Activated naive CD4-positive, alpha-beta T cell treated with anti-CD3 and anti-CD28 coated beads, Interleukin-2, amount 10 ng/mL, durations not matched to agents 7 days and 5 days (primary cell): Measurements from ENCODE around the gene NRDE2.
A peak's percentile ranks its signal among the peaks of the same experiment; 100 is the strongest.
"Not testable (repeated sequence)": the region's sequence is repeated elsewhere in the genome, so short reads cannot be mapped to it uniquely, and the experiment has no call there.

Source experiments
- CTCF ChIA-PET: fragments of 350-600 bp; sonication (Branson Sonifier 250); formaldehyde crosslinking; loops from one replicate; lab custom pipeline; 2021; ENCODE audit warnings: antibody characterized with exemption; lab: Charles Lee
- DNase-seq: peaks from one replicate; pipeline ENCODE4 v3.0.0-alpha.2; 2020
- H3K27ac Mint-ChIP-seq: one replicate; pipeline ENCODE4 v1.8.0; 2021; ENCODE audit warnings: mild to moderate bottlenecking, moderate library complexity, mixed read lengths
- H3K27me3 Mint-ChIP-seq: one replicate; pipeline ENCODE4 v1.8.0; 2021; ENCODE audit warnings: mild to moderate bottlenecking, mixed read lengths
- H3K36me3 Mint-ChIP-seq: one replicate; pipeline ENCODE4 v1.8.0; 2021; ENCODE audit warnings: mixed read lengths
- H3K4me1 Mint-ChIP-seq: one replicate; pipeline ENCODE4 v1.8.0; 2021; ENCODE audit warnings: mixed read lengths
- H3K4me3 Mint-ChIP-seq: one replicate; pipeline ENCODE4 v1.8.0; 2021; ENCODE audit warnings: mild to moderate bottlenecking, moderate library complexity, mixed read lengths
- H3K9me3 Mint-ChIP-seq: one replicate; pipeline ENCODE4 v1.8.0; 2021; ENCODE audit warnings: mixed read lengths

The NRDE2 gene

GRCh38 chr14:90354551-90355298 lies 23.0 kb upstream of the NRDE2 start:
- peaks cover 15% of the 10 kb centered on the region for H3K27me3 Mint-ChIP-seq
- CTCF ChIA-PET, result interaction anchor here (1.2 kb wide), 1 partner anchor 45 kb away, joined by 3 read pairs; no protein-coding TSS in a partner anchor

GRCh38 chr14:90349739-90350138 lies 18.0 kb upstream of the NRDE2 start:
- H3K27ac Mint-ChIP-seq, result no peak overlapping the region
- peaks cover 4% of the 10 kb centered on the region for H3K27me3 Mint-ChIP-seq
- no peak overlapping the region for H3K4me3 Mint-ChIP-seq
- DNase-seq, result no peak
- CTCF ChIA-PET, result no interaction called here
- H3K36me3 Mint-ChIP-seq, result no peaks in the 10 kb centered on the region
- no peaks in the 10 kb centered on the region for H3K9me3 Mint-ChIP-seq
- no peaks in the 10 kb centered on the region for H3K4me1 Mint-ChIP-seq

More at GRCh38 chr14:90354551-90355298, 23.0 kb upstream of the NRDE2 start:
- Mint-ChIP-seq H3K9me3 (no peaks in the 10 kb centered on the region), H3K36me3 (no peaks in the 10 kb centered on the region), H3K27ac (no peak overlapping the region), H3K4me3 (no peak overlapping the region), H3K4me1 (no peaks in the 10 kb centered on the region)
- DNase-seq, result no peak

GRCh38 chr14:90348270-90348669 lies 16.5 kb upstream of the NRDE2 start:
- no peak overlapping the region for H3K27ac Mint-ChIP-seq
- no peak for DNase-seq
- no peaks in the 10 kb centered on the region for H3K4me1 Mint-ChIP-seq
- H3K36me3 Mint-ChIP-seq, result no peaks in the 10 kb centered on the region
- CTCF ChIA-PET, result no interaction called here
- peaks cover 4% of the 10 kb centered on the region for H3K27me3 Mint-ChIP-seq
- no peaks in the 10 kb centered on the region for H3K9me3 Mint-ChIP-seq
- no peak overlapping the region for H3K4me3 Mint-ChIP-seq

GRCh38 chr14:90345239-90345557 lies 13.5 kb upstream of the NRDE2 start:
- CTCF ChIA-PET, result no interaction called here
- peaks cover 11% of the 10 kb centered on the region for H3K27me3 Mint-ChIP-seq
- H3K27ac Mint-ChIP-seq, result no peak overlapping the region
- H3K9me3 Mint-ChIP-seq, result no peaks in the 10 kb centered on the region
- no peaks in the 10 kb centered on the region for H3K36me3 Mint-ChIP-seq
- H3K4me3 Mint-ChIP-seq, result no peak overlapping the region
- DNase-seq, result no peak
- no peaks in the 10 kb centered on the region for H3K4me1 Mint-ChIP-seq

GRCh38 chr14:90344331-90345238 lies 12.8 kb upstream of the NRDE2 start:
- Mint-ChIP-seq H3K27me3 (peaks cover 11% of the 10 kb centered on the region), H3K36me3 (no peaks in the 10 kb centered on the region), H3K4me1 (no peaks in the 10 kb centered on the region), H3K4me3 (no peak overlapping the region), H3K27ac (no peak overlapping the region), H3K9me3 (no peaks in the 10 kb centered on the region)
- no peak for DNase-seq
- CTCF ChIA-PET, result no interaction called here

GRCh38 chr14:90342327-90342726 lies 10.6 kb upstream of the NRDE2 start:
- H3K36me3 Mint-ChIP-seq, result no peaks in the 10 kb centered on the region
- no peak overlapping the region for H3K4me3 Mint-ChIP-seq
- CTCF ChIA-PET, result no interaction called here
- H3K27me3 Mint-ChIP-seq, result peaks cover 18% of the 10 kb centered on the region
- no peaks in the 10 kb centered on the region for H3K4me1 Mint-ChIP-seq
- H3K27ac Mint-ChIP-seq, result no peak overlapping the region
- DNase-seq, result no peak
- H3K9me3 Mint-ChIP-seq, result no peaks in the 10 kb centered on the region

- Mint-ChIP-seq H3K36me3 (no peaks in the 10 kb centered on the region), H3K4me1 (no peaks in the 10 kb centered on the region), H3K27ac (no peak overlapping the region), H3K27me3 (peaks cover 22% of the 10 kb centered on the region), H3K4me3 (no peak overlapping the region), H3K9me3 (no peaks in the 10 kb centered on the region)
- CTCF ChIA-PET, result no interaction called here
- no peak for DNase-seq
Measured at GRCh38 chr14:90341784-90342183, 10.0 kb upstream of the NRDE2 start.

GRCh38 chr14:90341232-90341631 lies 9.5 kb upstream of the NRDE2 start:
- peaks cover 27% of the 10 kb centered on the region for H3K27me3 Mint-ChIP-seq
- H3K4me3 Mint-ChIP-seq, H3K9me3 Mint-ChIP-seq, CTCF ChIA-PET, DNase-seq, H3K36me3 Mint-ChIP-seq, H3K27ac Mint-ChIP-seq, H3K4me1 Mint-ChIP-seq: not testable (repeated sequence)

GRCh38 chr14:90336985-90337384 lies 5.2 kb upstream of the NRDE2 start:
- Mint-ChIP-seq H3K4me3 (no peak overlapping the region), H3K4me1 (peaks cover 5% of the 10 kb centered on the region), H3K9me3 (no peaks in the 10 kb centered on the region), H3K36me3 (no peaks in the 10 kb centered on the region), H3K27ac (no peak overlapping the region), H3K27me3 (peaks cover 50% of the 10 kb centered on the region)
- DNase-seq, result no peak
- CTCF ChIA-PET, result no interaction called here

GRCh38 chr14:90336401-90336800 lies 4.7 kb upstream of the NRDE2 start:
- no peak for DNase-seq

GRCh38 chr14:90332271-90332584 lies 487 bp upstream of the NRDE2 start:
- CTCF ChIA-PET, result no interaction called here
- no peaks in the 10 kb centered on the region for H3K9me3 Mint-ChIP-seq
- DNase-seq, result no peak
- peak overlapping the region; percentile 91 for H3K27ac Mint-ChIP-seq
- H3K27me3 Mint-ChIP-seq, result peaks cover 35% of the 10 kb centered on the region
- peaks cover 29% of the 10 kb centered on the region for H3K4me1 Mint-ChIP-seq
- H3K4me3 Mint-ChIP-seq, result peak overlapping the region; percentile 91
- H3K36me3 Mint-ChIP-seq, result peaks cover 16% of the 10 kb centered on the region

More at GRCh38 chr14:90336401-90336800, 4.7 kb upstream of the NRDE2 start:
- Mint-ChIP-seq H3K36me3 (peaks cover 2% of the 10 kb centered on the region), H3K9me3 (no peaks in the 10 kb centered on the region), H3K4me1 (peaks cover 10% of the 10 kb centered on the region), H3K27ac (no peak overlapping the region), H3K27me3 (peaks cover 50% of the 10 kb centered on the region), H3K4me3 (no peak overlapping the region)
- CTCF ChIA-PET, result interaction anchor here (0.6 kb wide), 1 partner anchor 14 kb away, joined by 3 read pairs; no protein-coding TSS in a partner anchor

GRCh38 chr14:90330203-90331196 lies 1.2 kb downstream of the NRDE2 start:
- Mint-ChIP-seq H3K4me3 (peak overlapping the region; percentile 91), H3K9me3 (no peaks in the 10 kb centered on the region), H3K27ac (peak overlapping the region; percentile 91), H3K36me3 (peaks cover 17% of the 10 kb centered on the region), H3K4me1 (peaks cover 29% of the 10 kb centered on the region), H3K27me3 (peaks cover 19% of the 10 kb centered on the region)
- no peak for DNase-seq
- CTCF ChIA-PET, result interaction anchor here (0.9 to 1.4 kb wide), 2 partner anchors 45 to 69 kb away, joined by 3 read pairs; no protein-coding TSS in a partner anchor

GRCh38 chr14:90321891-90322290 lies 9.8 kb downstream of the NRDE2 start:
- Mint-ChIP-seq H3K4me3 (no peak overlapping the region), H3K27ac (no peak overlapping the region), H3K9me3 (peaks cover 7% of the 10 kb centered on the region), H3K4me1 (peaks cover 9% of the 10 kb centered on the region), H3K36me3 (peaks cover 35% of the 10 kb centered on the region), H3K27me3 (no peaks in the 10 kb centered on the region)
- CTCF ChIA-PET, result no interaction called here
- no peak for DNase-seq
